ENCODE results near the gene PRODH. TPM values are rescaled to one million over a fixed set of nuclear protein-coding genes. Genes with fewer than 3 reads are reported as not detected.
A peak's percentile ranks its signal among the peaks of the same experiment; 100 is the strongest.
"Not testable (repeated sequence)": the region's sequence is repeated elsewhere in the genome, so short reads cannot be mapped to it uniquely, and the experiment has no call there.

Gene PRODH
- total RNA-seq, 4 donors from 2014 or later, result 48.3 to 202 (median 147) TPM

DNA sequence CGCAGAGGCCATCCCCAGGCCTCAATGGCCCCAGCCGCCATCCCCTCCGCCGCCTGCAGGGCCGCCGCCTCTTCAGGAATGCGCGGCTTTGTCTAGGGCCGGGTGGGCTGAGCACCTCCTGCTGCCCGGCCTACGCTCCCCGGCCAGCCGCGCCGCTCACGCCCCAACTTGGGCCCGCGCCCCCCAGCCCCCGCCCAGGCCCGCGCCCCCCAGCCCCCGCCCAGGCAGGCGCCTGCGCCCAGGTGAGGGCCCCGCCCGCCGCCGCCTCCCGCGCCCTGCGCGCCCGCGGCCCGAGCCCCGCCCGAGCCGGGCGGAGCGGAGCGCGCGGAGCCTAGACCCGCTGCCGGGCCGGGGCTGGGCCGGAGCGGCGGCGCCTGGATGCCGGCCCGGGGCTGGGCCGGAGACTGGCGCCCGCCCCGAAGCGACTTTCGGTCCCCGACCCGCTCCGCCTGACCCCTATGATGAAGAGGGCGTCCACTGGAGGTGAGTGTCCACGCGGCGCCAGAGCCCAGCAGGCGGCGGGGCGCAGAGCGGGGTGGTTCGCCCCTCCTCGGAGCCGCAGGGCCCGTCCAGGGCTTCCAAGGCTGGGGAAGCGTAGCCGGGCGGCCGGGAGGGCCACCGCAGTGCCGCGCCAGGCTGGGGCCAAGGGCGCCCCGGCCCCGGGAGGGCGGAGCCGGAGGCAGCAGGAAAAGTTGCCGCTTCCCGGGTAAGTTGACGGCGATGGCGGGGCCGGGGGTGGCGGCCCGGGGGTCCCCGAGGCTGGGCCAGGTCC is 34.3 kb upstream of the PRODH start:
- H3K27me3 ChIP-seq, result peaks cover 0 to 26% of the 10 kb centered on the region in 2 donors
- 0 to 1% methylated on average over 9 to 21 of the region's 94 CpGs for WGBS, 2 donors
- peak overlapping the region in 1 of 4 donors; percentile 26 for H3K27ac ChIP-seq
- peaks cover 0 to 15% (median 0%) of the 10 kb centered on the region in 4 donors for H3K4me1 ChIP-seq
- H3K36me3 ChIP-seq, result no peaks in the 10 kb centered on the region
- no peaks in the 10 kb centered on the region for H3K9me3 ChIP-seq
- DNase-seq (ENCODE audit: low spot score in 2 of 2), result no peak
- TF ChIP-seq EP300 (IDR thresholded peaks at IDR 0.05) (no peak), CTCF (IDR thresholded peaks at IDR 0.05) (no peak), POLR2A (IDR thresholded peaks at IDR 0.05) (no peak)
- peak overlapping the region; percentile 38 to 64 (median 40) for H3K4me3 ChIP-seq

DNA sequence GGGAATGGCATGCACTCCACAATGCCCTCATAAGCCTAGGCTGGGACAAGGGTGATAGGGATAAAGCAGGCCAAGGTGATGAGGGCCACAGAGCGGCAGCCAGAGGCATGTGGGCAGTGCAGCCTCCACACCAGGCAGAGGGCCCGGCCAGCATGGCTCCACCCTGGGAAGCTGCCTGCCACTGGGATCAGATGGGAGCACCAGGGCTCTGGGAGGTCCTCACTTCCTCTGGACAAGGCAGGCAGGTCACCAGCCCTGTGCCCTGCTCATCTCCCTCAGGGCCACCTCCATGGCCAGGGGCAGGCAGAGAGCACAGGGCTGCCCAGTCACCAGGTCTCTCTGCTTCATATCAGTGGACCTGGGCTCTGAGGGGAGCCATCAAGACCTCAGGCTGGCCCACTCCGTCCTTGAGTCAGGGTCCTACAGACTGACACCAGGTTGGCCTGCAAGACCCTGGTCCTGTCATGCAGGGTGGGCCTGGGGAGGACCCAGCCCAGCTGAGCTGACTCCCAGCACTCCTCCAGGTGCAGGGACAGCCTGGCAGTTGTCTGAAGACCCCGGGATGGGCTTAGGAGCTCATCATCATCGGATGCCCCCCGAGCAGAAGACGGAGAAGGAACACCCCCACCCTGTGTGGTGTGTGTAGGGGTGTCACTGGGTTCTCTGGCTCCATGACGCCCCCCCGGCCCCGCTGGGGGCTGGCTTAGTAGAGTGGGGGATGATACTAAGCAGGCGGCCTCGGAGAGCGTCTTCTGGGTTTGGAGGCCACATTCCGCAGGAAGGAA is 33.3 kb upstream of the PRODH start:
- H3K4me1 ChIP-seq, result peaks cover 0 to 15% (median 0%) of the 10 kb centered on the region in 4 donors
- not testable (repeated sequence) for H3K4me3 ChIP-seq; H3K9me3 ChIP-seq; H3K27ac ChIP-seq; DNase-seq (ENCODE audit: low spot score in 2 of 2); H3K36me3 ChIP-seq
- H3K27me3 ChIP-seq, result peaks cover 0 to 26% of the 10 kb centered on the region in 2 donors
- WGBS, 2 donors, result 77 to 80% methylated on average over 12 of the region's 14 CpGs

DNA sequence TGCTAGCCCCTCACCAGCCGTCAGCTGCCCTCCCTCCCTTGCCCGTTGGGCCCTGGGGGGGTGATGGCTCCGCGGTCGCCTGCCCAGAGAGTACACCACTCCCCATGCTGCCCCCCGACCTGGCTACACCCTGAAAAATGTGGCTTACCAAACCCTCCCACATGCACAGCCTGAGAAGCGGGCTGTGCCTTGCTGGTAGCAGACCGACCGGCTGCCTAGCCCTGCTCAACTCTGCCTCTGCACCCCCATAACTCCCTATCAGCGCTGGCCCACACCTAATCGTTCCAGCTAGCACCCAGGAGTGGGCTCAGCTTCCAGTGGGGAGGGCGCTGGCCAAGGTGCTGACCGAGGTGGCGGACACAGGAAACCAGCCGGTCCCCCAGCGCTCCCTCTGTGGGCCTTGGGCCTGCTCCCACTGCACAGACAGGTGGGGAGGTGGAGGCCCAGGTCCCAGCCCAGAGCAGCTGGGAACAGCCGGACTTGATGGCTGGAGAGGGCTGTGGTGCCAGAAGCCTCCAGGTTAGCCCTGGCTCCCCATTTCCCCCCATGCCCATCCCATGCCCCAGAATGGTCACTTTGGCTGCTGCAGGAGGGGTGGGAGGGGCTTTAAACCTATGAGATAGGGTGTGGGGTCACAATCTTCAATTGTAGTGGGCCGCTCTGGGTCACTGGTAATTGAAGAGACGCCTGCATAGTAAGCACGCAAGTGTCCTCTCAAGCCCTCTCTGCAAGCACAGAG is 32.1 kb upstream of the PRODH start:
- DNase-seq (ENCODE audit: low spot score in 2 of 2), result no peak
- Histone ChIP-seq H3K27me3 (peaks cover 0 to 26% of the 10 kb centered on the region in 2 donors), H3K27ac (no peak overlapping the region), H3K9me3 (no peaks in the 10 kb centered on the region), H3K36me3 (no peaks in the 10 kb centered on the region), H3K4me1 (peaks cover 0 to 15% (median 0%) of the 10 kb centered on the region in 4 donors), H3K4me3 (no peak overlapping the region)
- TF ChIP-seq EP300 (IDR thresholded peaks at IDR 0.05), result no peak
- no peak for TF ChIP-seq CTCF (IDR thresholded peaks at IDR 0.05)
- no peak for TF ChIP-seq POLR2A (IDR thresholded peaks at IDR 0.05)
- 41 to 46% methylated on average over 18 to 20 of the region's 20 CpGs for WGBS, 2 donors

DNA sequence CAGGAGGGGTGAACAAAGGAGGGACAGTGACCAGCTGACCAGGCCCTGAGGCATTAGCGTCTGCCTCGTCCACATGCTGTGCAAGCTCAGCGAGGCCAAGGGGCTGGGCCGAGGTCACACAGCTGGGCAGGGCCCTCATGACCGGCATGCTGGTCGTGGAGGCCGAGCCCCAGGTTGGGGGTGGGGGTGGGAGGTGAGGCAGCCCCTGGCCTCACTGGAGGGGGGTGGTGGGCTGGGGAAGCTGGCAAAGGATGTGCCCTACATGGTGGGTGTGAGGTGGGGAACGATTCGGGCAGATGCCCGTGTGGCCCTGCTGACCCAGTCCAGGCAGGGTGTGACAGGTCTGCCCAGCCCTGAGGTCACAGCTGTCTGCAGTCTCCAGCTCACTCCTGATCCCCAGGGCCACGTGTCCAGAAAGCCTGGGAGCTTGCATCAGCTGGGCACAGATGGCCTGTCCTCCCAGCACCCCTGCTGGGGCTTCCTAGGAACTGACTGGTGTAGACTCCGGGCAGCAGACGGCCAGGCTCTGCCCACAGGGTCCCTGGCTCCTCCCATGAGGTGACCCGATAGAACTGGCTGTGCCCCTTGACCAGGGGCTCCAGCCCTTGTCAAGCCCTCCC is 31.4 kb upstream of the PRODH start:
- Histone ChIP-seq H3K27me3 (peaks cover 0 to 26% of the 10 kb centered on the region in 2 donors), H3K4me1 (peaks cover 0 to 15% (median 0%) of the 10 kb centered on the region in 4 donors)
- not testable (repeated sequence) for H3K27ac ChIP-seq; H3K36me3 ChIP-seq; DNase-seq (ENCODE audit: low spot score in 2 of 2); H3K4me3 ChIP-seq; H3K9me3 ChIP-seq
- 40 to 42% methylated on average over 9 to 12 of the region's 14 CpGs for WGBS, 2 donors

DNA sequence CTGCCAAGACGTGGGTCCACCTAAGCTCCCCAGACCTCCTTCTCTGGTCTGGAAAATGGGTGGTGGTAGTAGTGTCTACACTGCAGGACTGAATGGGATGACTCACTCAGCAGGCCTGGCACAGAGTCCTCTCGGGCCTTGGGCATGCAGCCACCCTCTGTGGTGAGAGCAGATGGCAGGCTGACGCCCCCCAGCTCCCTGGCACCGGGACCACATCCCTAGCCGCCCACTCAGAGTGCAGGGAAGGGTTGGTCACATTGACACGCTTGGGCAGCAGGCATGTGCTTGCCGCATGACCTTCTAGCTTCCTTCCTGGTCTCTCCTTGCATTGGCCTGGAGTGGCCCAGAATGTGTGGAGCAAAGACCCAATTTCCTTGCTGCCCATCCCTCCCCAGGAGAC is 30.7 kb upstream of the PRODH start:
- no peak overlapping the region for H3K4me3 ChIP-seq

More for the DNA sequence above, 30.7 kb upstream of the PRODH start:
- no peak for DNase-seq (ENCODE audit: low spot score in 2 of 2)
- Histone ChIP-seq H3K27me3 (peaks cover 0 to 26% of the 10 kb centered on the region in 2 donors), H3K36me3 (no peaks in the 10 kb centered on the region), H3K4me1 (peaks cover 0 to 15% (median 0%) of the 10 kb centered on the region in 4 donors), H3K27ac (no peak overlapping the region), H3K9me3 (no peaks in the 10 kb centered on the region)
- WGBS, 2 donors, result 38 to 47% methylated on average over 7 of the region's 7 CpGs
- no peak for TF ChIP-seq CTCF (IDR thresholded peaks at IDR 0.05)
- TF ChIP-seq EP300 (IDR thresholded peaks at IDR 0.05), result no peak
- TF ChIP-seq POLR2A (IDR thresholded peaks at IDR 0.05), result no peak

All from tibial nerve (tissue), 4 donors.